OCI-LY3 (cell line): ENCODE results near the gene OTOGL.

Experiments used
- CTCF ChIP-seq: fragments of 200-600, 300-600 bp; sonication (generic); IDR thresholded peaks from 2 replicates; pipeline ENCODE4 v1.5.1; 2014; ENCODE audit warnings: antibody characterized with exemption, low read length, low read depth
- EZH2phosphoT487 ChIP-seq: fragments of 200-600 bp; shearing (Covaris generic); IDR thresholded peaks from 2 replicates; pipeline ENCODE4 v1.6.1; 2018; ENCODE audit warnings: antibody characterized with exemption, mixed run types, low read depth

DNA sequence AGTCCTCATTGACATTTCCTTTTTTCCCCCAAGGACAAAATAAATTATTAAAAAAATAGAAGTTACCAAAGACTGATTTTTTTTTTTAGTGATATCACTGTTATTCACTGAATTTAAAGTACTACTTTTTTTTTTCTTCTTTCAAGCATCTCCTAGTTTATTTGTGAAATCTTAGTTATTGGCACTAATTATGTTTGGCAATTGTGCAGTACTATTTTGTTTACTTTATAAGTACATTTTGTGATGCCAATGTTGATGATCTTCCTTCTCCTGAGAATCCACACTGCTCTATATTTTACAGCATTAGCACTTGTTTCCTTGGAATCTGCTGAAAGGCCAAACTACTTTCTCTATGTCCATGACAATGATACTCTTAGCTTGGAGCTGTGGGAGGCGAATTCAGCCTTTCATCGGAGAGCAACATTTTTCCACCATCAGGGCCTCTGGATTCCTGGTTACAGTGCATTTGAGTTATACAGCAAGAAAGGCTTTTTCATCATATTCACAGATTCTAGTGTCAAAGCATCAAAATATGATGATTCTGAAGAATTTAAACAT lies 220.9 kb downstream of the OTOGL start:
- TF ChIP-seq CTCF (no peak), EZH2phosphoT487 (no peak)
